GM19438 (cell line): ENCODE results near the gene HABP4.
"Not testable (repeated sequence)": the region's sequence is repeated elsewhere in the genome, so short reads cannot be mapped to it uniquely, and the experiment has no call there.

Experiments
- ATAC-seq: cut with Tn5 transposase; IDR thresholded peaks from one replicate; pipeline ENCODE4 v1.9.1; 2021; ENCODE audit warnings: low read depth; ENCODE audit not compliant: unreplicated experiment

The HABP4 gene

DNA sequence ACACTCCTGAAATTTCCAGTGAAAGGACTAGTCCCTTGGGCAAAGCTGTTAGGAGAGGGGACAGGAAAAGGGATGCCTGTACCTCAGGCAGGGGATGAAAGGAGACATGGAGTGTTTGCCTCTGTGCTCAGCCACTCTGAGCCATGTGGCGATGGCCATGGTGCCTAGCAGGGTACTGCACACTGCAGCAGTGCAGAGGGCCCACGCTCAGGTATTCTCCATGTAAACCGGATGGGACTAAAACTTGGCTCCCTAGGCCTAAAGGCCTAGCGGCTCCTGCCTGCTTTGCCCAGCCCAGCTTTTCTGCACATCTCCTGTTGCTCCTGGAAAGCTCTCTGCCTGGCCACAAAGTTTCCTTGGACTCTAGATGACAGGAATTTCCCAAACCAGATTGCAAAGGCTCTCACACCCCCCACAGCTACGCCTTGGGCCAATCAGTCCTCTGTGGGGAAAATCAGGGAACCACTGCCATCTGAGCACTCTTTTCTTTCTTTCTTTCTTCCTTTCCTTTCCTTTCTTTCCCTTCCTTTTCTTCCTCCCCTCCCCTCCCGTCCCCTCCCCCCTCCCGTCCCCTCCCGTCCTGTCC, 44.3 kb downstream of the HABP4 start:
- no peak for ATAC-seq

DNA sequence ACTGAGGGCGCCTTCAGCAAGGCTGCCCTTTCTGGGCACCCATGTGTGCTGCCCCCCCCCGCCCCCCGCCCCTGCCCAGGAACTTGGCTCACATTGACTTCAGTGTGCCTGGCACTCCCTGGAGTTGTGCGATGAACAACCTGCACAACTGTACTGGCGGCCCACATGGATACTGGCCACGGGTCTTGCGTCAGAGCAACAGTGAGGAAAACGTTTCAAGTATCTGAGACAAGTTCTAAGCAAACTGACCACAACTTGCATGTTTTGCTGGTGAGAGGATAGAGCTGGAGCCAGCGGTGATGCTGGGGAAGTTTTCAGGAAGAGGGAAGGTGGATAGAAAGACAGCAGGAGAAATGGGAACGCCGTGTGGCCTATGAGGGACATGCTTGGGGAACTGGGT, 45.4 kb downstream of the HABP4 start:
- no peak for ATAC-seq

DNA sequence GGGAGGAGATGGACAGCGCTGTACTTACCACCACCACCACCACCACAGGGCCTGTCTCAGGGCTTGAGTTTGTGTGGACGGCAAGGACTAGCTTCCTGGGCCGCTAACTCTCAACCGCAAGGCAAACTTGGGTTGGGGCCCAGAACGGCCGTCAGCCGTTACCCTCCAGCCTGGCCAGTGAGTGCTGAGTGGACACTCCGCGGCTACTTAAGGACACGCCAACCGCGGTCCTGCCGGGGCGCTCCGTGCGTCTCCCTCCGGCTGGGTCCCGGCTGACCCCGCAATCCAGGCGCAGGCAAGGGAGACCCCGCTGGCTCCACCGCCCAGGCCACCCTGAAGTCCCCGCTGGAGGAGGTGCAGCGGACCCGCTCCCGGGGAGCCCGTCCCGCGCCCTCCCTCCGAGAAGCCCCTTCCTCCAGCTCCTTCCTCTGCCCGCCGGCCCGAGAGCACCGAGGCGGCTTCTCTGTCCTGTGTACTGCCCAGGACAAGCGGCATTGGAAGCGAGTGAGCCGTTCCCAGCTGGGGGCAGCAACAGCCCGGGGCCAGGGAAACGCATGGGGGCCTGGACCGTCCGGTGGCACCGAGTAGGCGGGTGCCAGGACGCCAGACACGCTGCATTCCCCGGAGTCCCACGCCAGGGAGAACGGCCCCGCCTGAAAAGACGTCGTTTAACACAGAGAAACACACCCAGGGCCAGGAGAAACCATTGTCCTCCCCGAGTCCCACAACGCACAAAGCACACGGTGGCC, 46.6 kb downstream of the HABP4 start:
- no peak for ATAC-seq

DNA sequence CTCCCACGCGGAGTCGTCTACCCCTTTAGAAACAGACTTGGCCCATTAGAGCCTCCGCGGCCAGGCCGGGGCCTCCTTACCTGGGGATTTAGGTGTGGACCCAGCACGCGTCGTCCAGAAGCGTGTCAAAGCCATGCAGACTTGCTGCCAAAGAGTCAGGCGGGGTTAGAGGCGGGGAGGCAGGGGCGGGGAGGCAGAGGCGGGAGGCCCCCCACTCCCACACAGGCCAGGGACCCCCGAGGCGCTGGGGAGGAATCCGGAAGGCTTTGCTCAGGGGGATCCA, 47.1 kb downstream of the HABP4 start:
- ATAC-seq: no peak

DNA sequence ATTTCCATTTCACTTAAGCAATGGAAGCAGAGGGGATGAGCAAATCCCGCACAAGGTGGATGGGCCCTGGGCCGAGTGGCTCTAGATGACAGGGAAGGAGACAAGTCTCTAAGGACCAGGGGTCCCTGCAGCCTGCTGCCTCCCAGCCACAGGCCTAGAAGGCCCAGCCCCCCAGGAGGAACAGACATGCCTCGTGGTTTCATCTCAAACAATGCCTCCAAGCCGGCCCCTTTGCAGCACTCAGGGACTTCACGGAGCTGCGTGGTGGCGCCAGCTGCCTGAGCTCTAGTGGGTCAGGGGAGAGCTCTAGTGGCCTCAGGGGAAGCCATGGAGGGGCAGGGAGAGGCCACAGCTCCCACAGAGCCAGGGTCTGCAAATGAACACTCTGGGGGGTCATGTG, 48.8 kb downstream of the HABP4 start:
- ATAC-seq: no peak

DNA sequence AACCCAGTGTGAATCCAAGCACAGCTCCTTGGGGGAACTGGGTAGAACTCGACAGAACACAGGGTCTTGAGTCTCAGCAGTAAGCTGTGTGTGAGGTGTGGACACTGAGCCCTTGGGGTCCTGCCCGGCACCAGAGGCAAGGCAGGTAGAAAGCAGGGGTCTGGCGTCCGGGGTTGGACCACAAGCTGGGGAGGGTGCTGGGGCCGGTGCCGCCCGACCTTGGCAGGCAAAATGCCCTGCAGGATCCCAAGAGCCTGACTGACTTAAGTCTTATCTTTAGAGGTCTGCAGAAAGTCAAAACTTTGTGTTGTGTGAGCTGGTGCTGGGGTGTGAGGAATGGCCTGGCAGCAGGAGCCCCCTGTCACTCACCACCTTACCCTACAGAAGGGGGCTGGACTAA, 49.3 kb downstream of the HABP4 start:
- no peak for ATAC-seq

DNA sequence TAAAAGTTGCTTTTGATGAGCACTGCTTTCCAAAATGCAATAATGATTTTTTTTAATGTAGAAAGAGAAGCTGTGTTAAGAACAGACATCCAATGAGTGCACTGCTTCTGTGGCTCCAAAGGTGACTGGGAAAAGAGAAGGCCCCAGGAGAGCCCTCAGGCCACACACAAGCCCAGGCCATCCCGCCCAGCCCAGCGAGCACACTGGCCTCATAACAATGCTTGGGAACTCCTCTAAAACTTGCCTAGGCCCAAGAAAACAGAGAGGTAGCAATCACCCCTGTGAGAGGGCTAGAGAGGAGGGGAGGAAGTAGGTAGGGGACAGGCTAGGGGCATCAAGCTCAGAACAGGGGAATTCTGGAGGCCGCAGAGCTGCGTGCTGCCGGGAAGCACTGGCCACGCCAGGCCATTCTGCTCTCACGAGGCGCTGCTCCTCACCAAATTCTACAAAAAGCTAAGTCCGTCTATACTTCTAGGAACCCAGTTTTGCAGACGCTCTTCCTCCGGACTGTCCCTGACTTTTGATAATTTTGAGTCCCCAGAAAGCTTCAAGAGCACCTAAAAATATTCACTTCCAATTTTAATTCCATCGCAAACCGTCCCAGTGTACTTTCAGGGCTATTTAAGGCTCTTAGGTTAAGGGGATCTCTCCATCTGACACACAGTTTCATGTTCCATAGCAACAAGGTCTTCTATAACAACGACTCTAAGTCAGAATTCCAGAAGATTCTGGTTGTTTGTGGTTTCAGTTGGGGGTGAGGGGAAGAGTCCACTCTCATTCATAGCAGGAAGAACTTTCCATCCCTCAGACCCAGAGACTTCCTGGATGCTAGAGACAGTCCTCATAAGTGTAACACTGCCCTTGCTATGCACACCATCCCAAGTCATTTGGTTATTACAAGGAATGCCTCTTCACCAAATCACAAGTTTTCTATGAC, 51.0 kb downstream of the HABP4 start:
- no peak for ATAC-seq

DNA sequence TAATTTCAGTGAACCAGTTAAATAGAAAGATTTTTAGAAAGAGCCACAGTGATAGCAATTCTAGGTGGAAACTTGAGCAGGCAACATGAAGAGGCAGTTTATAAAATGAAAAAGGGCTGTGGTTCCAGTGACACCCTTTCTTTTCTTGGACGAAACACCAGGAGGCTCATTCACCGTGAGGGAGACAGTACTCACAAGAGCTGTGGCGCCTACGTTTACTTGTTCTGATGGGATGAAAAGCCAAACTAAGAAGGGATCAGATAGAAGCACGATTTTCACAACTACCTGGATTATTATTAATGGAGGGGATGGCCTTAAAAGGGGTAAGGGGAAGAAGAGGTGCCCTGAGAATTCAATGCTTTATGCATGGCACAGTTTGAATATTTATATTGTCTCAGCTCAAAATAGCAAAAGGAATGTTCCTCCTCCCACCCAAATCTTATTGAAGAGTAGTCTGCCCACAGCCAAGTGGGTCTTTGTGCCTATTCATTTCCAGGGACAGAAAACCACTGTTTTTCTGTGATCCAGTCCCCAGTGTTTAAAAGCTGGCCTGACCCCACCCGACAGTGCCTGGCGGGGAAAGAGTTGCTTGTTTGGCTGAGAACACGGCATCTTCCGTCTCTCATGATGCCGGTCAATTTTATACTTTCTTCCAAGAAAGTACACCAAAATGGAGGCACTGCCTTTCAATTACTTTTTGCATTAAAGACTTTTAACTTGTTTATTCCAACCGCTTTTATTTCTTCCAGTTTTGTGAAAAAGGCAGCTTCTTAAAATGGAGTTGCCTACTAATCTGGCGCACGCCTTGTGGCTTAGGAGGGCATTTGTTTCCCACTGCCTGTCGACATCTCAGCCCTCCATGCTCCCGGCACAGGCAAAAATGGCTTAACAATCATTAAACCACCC, 51.9 kb downstream of the HABP4 start:
- ATAC-seq: no peak

DNA sequence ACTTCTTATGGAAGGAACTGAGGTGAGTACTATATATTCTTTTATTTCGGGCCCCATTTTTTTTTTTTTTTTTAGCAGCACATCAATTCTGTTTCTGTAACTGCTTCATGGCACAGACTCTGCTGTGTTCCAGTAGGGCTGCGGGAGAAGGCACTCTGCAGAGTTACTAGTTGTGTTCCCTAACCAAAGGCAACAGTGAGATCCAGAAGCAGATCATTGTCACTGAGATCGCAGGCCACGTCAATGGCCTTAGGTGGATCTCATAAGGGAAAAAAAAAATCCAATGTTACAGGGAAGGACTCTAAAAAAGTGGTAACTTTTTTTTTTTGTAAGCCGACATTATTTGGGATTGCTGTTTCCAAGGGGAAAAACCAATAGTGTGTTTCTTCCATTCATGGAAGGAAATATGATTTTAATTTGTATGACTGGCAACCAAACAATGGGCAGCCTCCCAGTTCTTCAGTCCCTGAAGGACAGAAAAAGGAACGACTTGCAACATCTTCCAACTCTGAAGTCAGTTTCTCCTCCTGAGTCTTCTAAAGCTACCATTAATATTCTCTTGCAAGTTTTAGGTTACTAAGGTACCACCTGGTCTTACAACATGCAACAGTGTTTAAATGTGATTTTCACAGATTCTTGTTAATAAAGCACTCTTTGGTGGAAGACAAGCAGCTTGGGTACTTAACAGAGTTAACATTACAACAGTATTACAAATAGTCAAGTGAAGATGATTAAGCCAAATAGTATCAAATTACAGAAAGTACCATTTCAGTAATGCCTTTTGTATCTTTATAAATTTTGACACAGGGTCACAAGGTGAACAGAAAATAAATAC, 52.8 kb downstream of the HABP4 start:
- ATAC-seq: no peak

DNA sequence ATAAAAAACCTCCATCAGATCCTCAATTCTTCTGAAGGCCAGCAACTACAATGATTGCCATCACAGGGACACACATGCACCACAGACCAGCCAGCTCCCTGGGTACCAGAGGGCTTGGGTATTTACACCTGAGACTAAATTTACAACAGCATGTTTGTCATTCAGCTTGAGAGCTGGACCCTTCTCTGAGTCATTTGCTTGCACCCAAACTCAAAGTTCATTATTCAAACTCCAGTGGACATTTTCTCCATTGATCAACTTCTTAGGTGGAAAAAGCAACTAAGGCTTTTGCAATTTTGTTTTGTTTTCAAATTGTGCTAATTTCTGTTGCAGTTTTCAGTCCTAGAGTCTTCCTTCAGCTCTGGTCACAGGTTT, 53.4 kb downstream of the HABP4 start:
- ATAC-seq: not testable (repeated sequence)

DNA sequence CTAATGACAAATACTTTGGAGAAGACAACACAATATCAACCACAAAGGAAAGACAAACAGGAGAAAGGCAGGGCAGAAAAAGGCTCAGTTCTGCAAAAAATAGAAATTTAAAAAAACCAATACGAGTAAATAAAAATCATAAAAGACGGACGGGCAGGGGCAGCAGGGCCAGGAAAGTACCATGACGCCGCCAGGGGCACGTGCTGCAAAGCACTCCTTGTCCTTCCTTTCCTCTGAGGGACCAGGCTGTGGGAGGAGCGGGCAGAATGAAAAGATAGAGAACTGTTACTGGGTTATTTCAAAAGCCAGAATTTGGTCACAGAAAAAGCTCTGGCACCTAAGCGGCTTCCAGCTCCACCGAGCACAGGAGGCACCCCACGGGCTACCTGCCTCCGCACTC, 53.9 kb downstream of the HABP4 start:
- ATAC-seq: no peak

DNA sequence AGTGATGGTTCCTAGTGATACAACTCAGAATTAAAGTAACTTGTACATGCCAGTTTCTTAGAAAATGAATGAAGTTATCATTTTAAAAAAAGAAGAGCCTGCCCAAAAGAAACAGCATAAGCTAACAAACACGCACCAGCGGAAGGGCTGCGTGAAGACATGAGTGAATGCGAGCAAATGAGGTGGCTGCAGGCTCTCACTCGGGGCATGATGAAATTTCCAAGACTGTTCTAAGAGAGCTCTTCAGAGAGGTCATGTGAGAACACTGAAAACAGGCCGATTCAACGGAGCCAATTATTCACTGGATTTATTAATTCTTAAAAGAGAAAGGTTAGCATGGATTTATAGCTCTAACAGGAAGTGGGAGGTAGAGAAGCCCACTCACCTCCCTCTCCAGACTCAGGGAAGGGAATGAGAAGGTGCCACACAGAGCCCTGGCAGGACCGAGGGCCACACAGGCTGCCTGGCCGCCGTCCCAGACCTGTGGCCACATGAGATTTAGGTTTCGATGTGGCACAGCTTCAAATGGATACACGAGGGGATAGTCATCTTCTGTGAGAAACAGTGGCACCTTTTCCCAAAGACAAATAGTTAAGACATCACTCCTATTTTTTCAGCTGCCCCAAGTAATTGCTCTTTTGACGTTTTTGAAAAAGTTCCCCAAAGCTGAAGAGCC, 55.5 kb downstream of the HABP4 start:
- ATAC-seq: no peak

DNA sequence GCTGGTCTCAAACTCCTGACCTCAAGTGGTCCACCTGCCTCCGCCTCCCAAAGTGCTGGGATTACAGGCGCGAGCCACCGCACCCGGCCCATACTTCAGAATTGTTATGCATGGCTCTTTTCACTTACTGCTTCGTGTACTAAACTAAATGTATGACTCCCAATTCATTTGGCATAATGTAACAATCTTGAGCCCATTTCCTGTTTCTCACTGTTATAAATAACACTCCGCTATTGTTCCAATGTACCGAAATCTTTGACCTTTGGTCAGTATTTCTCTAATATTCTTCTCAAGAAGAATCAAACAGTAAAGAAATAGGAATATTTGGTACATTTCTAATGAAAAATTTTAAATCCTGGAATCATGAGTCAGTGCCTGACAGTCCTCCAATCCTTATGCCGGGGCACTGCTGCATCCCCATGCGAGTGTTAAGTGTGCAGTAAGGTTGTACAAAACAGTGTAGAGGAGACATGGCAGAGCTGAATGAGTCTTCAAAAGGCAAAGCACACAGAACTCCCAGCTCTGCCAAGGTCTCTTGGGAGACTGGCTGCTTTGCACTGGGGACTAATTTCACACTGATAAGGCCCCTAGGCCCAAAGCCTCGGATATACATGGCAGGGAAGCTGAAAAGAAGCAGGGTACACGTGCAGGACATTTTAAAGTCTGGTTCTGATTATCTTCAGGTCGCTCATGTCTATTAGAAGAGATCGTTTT, 58.4 kb downstream of the HABP4 start:
- no peak for ATAC-seq

DNA sequence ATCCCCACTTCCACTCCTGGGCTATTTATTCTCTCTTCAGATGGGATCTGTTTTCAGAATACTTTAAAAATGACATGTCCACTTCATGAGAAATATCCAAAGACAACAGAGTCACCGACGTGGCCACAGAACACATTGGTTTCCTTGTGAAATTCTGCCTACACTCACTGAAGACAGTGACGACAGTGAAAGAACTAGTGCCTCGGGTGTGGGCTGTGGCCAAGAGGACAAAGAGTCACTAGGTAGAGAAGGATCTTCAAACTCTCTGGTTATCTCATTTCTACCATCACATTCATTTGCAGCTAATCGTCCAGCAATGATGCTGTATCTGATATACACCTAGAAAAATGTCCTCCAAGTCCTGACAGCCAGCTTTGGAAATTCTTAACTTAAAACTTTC, 59.1 kb downstream of the HABP4 start:
- no peak for ATAC-seq

DNA sequence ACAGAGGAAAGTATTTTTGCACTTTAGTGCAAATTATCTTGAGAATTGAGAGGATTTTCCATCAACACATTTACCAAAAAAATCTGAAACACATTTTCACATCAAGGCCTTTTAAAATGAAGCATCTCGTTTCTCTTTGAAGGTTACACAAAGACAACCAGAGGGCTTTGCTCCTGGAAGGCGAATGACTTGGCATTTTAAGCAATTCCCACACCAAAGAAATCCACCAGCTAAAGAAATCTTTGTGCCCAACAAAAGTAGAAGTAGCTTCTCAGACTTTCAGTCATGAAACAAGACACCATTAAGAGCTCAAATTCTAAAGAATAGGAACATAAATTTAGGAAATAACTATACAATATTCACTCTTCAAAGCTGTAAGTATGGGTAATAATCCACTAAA, 59.9 kb downstream of the HABP4 start:
- no peak for ATAC-seq

DNA sequence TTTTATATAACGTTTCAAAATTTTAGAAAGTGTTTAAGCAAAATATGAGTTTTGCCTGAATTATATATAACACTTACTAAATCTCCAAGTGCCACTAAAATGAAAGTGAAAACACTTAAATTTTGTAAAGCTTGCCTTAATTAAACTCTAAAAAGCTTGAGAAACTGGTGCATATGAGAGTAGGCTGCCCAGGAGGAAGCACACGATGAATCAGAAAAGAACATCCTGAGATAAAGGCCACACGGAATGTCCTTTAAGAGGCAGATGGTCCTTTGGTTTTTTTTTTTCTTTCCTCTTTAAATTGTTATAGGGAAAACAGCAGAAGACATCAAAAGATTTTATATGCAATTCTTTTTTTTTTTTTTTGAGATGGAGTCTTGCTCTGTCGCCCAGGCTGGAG, 60.3 kb downstream of the HABP4 start:
- ATAC-seq: no peak

DNA sequence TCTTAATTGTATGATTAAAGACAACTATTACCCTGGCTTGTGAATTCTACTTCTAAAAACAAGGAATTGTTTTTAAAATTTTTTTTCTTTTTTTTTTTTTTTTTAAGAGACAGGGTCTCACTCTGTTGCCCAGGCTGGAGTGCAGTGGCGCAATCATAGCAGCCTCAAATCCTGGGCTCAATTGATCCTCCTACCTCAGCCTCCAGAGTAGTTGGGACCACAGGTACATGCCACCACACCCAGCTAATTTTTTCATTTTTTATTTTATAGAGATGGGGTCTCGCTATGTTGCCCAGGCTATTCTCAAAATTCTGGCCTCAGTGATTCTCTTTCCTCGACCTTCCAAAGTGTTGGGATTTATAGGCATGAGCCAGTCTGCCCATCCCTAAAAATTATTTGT, 62.3 kb downstream of the HABP4 start:
- ATAC-seq: no peak

DNA sequence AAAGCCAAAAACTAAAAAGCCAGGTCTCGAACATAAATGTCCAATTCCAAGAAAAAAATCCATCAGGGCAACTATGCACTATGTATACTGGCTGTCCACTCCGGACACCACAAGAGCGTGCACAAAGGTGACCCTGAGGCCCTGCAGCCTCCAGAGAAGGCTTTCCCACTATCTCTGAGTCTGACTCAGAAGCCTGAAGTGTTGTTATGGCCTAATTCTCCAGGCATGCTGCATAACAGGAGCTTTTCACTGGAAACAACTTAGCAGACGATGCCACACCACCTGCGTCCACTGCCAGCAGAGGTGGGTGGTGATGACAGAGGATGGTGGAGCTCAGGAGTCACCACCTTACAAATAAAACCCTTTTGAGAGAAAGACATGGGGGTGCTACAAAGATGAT, 63.7 kb downstream of the HABP4 start:
- no peak for ATAC-seq
